Measurements from ENCODE around the gene STAG1.
"Not testable (repeated sequence)": the region's sequence is repeated elsewhere in the genome, so short reads cannot be mapped to it uniquely, and the experiment has no call there.

The STAG1 gene

GRCh38 chr3:136752172-136752421 lies at the start of gene STAG1:
Gene STAG1, minus strand, starts transcription at chr3:136752378. Its CDS starts 121,480 bp downstream, at chr3:136630898.
- DNase-seq (ENCODE audit: low spot score) = no peak

GRCh38 chr3:136801146-136801545 lies 49.0 kb upstream of the STAG1 start:
- DNase-seq (ENCODE audit: low spot score) = not testable (repeated sequence)

DNA sequence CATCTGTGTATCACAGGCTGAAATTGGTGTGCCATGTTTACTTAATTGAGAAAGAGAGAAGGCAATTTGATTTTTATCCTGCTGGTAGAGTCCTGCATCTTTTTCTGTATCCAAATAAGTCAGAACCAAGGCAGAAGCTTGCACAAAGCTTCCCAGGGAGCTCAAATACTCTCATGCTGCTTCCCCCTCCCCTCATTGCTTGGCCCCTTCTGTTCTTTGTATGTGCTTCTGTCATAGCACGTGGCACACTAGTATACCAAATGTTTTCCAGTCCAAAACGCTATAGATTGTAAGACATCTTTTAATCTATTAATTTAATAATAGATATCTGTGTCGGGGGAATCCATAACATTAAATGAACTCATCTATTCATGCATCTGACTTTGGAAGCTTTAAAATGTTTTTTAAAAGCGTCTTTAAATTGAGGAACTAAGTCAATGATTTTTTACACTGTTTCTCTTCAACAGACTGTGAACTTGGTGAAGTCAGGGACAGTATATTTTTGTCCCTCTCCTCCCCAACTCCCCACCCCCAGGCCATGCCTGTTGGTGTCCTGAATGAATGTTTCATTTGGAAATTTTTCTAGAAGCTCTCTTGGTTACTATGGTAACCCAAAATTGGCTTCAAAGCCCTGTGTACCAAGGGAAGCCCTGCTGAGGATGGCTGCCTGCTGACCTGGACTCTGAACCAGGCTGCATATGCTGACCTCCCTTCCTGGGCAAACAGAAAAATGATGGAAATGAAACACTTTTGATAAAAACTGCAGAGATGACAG lies 40.6 kb upstream of the STAG1 start:
- peak; percentile 38 for DNase-seq (ENCODE audit: low spot score)

DNA sequence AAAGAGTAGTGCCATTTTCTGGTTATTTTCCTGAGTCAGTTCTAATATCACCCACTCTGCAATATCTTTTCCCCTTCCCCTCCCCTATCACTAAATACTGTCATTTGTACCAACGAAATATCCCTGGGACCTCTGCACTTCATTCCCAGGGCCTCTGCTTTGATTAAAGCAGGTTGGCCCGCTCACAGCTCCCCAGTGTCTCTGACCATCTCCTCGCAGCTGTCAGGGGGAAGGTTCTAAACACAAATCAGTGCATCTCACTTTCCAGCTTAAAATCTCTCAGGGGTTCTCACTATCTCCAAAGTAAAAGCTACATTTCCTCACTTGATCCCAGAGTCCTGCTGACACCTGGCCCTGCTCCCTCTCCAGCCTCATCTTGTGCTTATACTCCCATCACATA lies 38.6 kb upstream of the STAG1 start:
- DNase-seq (ENCODE audit: low spot score) = no peak

- no peak for DNase-seq (ENCODE audit: low spot score)
These were observed 37.8 kb upstream of the STAG1 start for GRCh38 chr3:136789976-136790375.

GRCh38 chr3:136788154-136788553 lies 36.0 kb upstream of the STAG1 start:
- DNase-seq (ENCODE audit: low spot score) = no peak

- DNase-seq (ENCODE audit: low spot score) = peak; percentile 39
These were observed 35.2 kb upstream of the STAG1 start for GRCh38 chr3:136787349-136787748.

DNA sequence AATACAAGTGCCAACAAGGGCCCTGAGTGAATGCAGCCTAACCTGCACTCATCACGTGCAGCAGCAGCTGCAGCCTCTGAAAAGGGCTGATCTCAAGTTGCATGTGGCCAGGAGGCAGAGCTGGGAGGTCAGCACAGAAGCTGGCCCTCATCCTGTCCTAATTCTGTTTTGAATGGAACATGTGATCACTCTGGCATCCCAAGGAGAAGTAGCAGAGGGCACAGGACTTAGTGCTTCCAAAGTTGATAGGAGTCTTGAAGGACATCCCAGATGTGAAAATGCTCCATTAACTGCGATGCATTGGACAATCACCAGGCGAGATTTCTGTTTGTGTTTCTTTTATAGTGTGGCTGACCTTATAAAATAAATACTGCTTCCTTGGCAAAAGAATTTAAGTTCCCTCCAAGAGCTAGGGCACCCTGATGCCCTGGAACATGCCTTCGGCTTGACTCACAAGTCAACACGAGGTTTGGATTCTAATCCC lies 31.6 kb upstream of the STAG1 start:
- no peak for DNase-seq (ENCODE audit: low spot score)

DNA sequence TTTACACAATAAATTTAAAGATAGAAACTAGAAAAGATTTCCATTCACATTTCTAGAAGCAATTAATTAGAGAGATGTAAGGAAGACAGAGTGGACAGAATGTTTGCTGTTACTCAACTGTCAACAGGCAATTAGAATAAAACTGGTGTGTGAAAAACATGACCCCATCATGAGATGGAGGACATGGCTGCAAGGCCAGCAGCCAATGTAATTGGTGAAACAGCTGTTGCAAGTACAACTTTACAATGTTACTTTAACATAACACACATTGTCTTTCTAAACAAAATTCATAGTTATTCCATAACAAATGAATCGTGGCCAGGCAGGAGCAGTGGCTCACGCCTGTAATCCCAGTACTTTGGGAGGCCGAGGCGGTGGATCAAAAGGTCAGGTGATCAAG lies 28.6 kb upstream of the STAG1 start:
- no peak for DNase-seq (ENCODE audit: low spot score)

GRCh38 chr3:136778865-136779264 lies 26.7 kb upstream of the STAG1 start:
- DNase-seq (ENCODE audit: low spot score) = no peak

DNA sequence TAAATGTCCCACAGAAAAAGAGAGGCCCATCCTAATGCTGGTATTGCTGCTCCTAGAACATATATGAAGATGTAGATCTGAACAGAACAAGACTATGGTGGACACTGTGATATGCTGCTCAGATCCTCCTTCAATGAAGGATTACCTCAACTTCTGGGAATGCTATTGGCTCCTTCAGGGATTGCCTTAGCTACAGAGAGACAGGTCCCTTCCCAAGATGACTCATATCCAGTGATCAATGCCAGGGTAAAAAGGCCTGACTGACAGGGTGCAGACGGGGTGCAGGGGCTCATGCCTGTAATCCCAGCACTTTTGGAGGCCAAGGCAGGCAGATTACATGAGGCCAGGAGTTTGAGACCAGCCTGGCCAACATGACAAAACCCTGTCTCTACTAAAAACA lies 20.5 kb upstream of the STAG1 start:
- DNase-seq (ENCODE audit: low spot score) = no peak

GRCh38 chr3:136758160-136759102 lies 6.3 kb upstream of the STAG1 start:
- DNase-seq (ENCODE audit: low spot score) = not testable (repeated sequence)

- no peak for DNase-seq (ENCODE audit: low spot score)
These were observed 3.0 kb upstream of the STAG1 start for GRCh38 chr3:136755192-136755591.

DNA sequence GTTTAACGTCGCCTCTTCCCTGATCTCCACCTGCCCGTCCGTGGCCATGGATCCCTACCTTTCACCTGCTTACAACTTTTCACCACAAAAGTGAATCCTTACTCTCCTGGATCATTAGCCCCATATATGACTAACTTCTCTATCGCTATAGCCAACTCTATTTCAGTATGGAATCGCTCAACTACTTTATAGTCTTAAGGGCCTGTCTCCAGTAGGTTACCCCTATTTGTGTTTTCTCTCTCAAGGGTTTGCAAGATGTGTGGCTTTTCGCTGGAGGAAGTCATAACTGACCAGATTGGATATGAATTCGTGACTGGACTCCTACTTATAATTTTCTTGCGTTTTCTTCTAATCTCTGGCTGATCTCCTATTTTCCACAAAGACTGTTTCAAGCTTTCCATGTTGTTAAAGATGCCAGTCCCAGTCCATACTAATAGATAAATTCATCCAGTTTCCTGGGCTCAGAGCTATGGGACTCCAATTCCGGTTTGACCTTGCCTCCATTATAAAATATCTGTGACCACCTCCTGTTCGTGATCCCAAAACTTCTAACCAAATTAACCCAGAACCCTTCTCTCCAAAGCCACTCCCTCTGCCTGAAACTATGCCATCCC lies 1.3 kb upstream of the STAG1 start:
- DNase-seq (ENCODE audit: low spot score) = no peak

DNA sequence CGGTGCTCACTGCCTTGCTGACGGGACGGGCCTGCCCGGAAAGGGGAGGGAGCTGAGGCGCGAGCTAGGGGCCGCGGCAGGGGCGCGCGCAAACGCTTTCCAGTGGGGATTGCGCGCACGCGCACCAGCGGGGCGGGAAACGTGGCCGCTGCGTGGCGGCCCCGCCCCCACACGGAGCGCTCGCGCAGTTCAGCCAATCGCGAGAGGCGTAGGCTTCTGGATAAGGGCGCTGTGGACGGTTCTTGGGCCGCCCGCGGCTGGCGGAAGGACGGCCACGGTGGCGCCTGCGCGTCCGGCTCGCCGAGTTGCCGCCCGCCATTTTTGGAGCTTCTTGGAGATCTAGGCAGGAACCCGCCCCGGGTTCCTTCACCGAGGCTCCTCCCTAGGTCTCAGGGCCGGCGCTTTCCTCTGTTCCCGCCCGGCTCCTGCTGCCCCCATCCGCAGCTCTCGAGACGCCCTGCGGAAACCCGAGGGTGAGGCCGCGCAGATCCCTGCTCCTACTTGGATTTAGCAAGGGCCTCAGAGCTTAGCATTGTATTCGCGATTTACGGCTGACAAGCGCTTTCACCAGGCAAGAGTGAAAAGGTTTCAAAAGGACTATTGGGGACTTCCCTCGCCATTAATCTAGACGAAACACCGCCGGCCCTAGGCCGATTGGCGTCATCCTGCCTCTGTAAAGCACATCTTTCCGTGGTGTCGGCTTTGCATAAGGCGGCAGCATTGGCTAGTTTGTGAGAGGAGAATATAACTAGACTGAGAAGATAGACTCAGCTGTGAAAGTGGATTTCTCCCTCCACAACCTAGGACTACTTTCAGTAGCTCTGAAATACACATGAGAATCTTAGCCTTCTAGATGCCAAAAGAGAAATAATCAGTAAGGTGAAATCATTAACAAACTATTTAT lies 496 bp upstream of the STAG1 start:
- peak; percentile 98 for DNase-seq (ENCODE audit: low spot score)

- peak; percentile 72 for DNase-seq (ENCODE audit: low spot score)
These were observed 634 bp downstream of the STAG1 start for GRCh38 chr3:136751316-136752171.

- no peak for DNase-seq (ENCODE audit: low spot score)
These were observed 1.3 kb downstream of the STAG1 start for GRCh38 chr3:136750897-136751315.

GRCh38 chr3:136750209-136750896 lies 1.8 kb downstream of the STAG1 start:
- no peak for DNase-seq (ENCODE audit: low spot score)

- not testable (repeated sequence) for DNase-seq (ENCODE audit: low spot score)
These were observed 2.6 kb downstream of the STAG1 start for GRCh38 chr3:136749602-136750001.

- no peak for DNase-seq (ENCODE audit: low spot score)
These were observed 3.1 kb downstream of the STAG1 start for GRCh38 chr3:136749091-136749490.

Data from Ammon's horn (tissue), 1 donor.